Panc1 (cell line): ENCODE results near the gene VEZT. TPM values are rescaled to one million over a fixed set of nuclear protein-coding genes. Genes with fewer than 3 reads are reported as not detected.

Experiments
- ATAC-seq: fragments of 200-7000 bp; cut with Tn5 transposase; 2 replicates; pipeline ENCODE4 v1.9.1; 2020; ENCODE audit warnings: mild to moderate bottlenecking, moderate library complexity
- BruUV-seq: library from RNA; stranded (reverse); fragments of 400-500 nt; replicated peaks from 2 replicates; lab custom pipeline; 2021; lab: Mats Ljungman, UMichigan
- CTCF ChIA-PET: fragments of 300-600 bp; sonication (Branson Sonifier 250); formaldehyde crosslinking; loops from one replicate; lab custom pipeline; 2022; ENCODE audit warnings: antibody characterized with exemption; lab: Charles Lee
- POLR2A ChIA-PET: fragments of 300-600 bp; sonication (Branson Sonifier 250); formaldehyde crosslinking; loops from one replicate; lab custom pipeline; 2022; ENCODE audit warnings: antibody characterized with exemption; lab: Charles Lee
- DNase-seq: peaks from one replicate; pipeline ENCODE4 v3.0.0-alpha.2; 2010; ENCODE audit warnings: low read depth, low spot score
- H3K27ac ChIP-seq: 2 replicates; pipeline ENCODE4 v1.5.1; 2011; ENCODE audit warnings: mild to moderate bottlenecking, low read length, inconsistent platforms
- H3K27me3 ChIP-seq: fragments of 200-500 bp; sonication (Bioruptor generic); 2 replicates; pipeline ENCODE4 v1.6.0; 2014; ENCODE audit warnings: low read length, inconsistent platforms; ENCODE audit not compliant: control insufficient read depth, insufficient read depth
- H3K36me3 ChIP-seq: fragments of 200-500 bp; sonication (Bioruptor generic); 2 replicates; pipeline ENCODE4 v1.5.1; 2014; ENCODE audit warnings: inconsistent platforms, mild to moderate bottlenecking, low read length, moderate library complexity; ENCODE audit not compliant: control insufficient read depth, insufficient read depth
- H3K4me1 ChIP-seq: 2 replicates; pipeline ENCODE4 v1.5.1; 2011; ENCODE audit warnings: inconsistent platforms, mild to moderate bottlenecking, low read length, moderate library complexity; ENCODE audit not compliant: control insufficient read depth, insufficient read depth
- H3K4me3 ChIP-seq, 2 experiments: 2 replicates each; pipeline ENCODE4 v1.5.1; 2011 to 2012; ENCODE audit warnings: low read depth in 2 of 2, low read length in 2 of 2, mild to moderate bottlenecking in 2 of 2, inconsistent platforms in 1 of 2, moderate library complexity in 1 of 2
- H3K9me3 ChIP-seq: fragments of 200-500 bp; sonication (Bioruptor generic); 2 replicates; pipeline ENCODE4 v1.5.1; 2014; ENCODE audit warnings: low read depth, mild to moderate bottlenecking, inconsistent platforms, low read length, moderate library complexity; ENCODE audit not compliant: control insufficient read depth, insufficient read depth
- CTCF ChIP-seq: fragments of 450-650 bp; IDR thresholded peaks from 2 replicates; pipeline ENCODE4 v1.5.1; 2017; ENCODE audit warnings: mild to moderate bottlenecking
- POLR2AphosphoS5 ChIP-seq: IDR thresholded peaks from 2 replicates; pipeline ENCODE4 v1.6.1; 2012; ENCODE audit warnings: mild to moderate bottlenecking, low read depth, low read length, moderate library complexity
- SIN3A ChIP-seq: IDR thresholded peaks from 2 replicates; pipeline ENCODE4 v1.6.1; 2012; ENCODE audit warnings: low read depth, mild to moderate bottlenecking, low read length, moderate library complexity, borderline replicate concordance; ENCODE audit not compliant: insufficient read depth
- TCF7L2 ChIP-seq: IDR thresholded peaks from 2 replicates; pipeline ENCODE4 v1.6.1; 2011; ENCODE audit warnings: mild to moderate bottlenecking, low read depth, low read length, inconsistent platforms
- in situ Hi-C: cut with HindIII; loops from 2 replicates; pipeline ENCODE4 v1.10.0; 2016; ENCODE audit warnings: low sequenced_read_pairs, low pct_unique_long_range_greater_than_20kb
- intact Hi-C: fragments of 100-400 bp; cut with micrococcal nuclease; formaldehyde crosslinking; loops from one replicate; pipeline ENCODE4 v1.10.0; 2022; ENCODE audit not compliant: unreplicated experiment
- total RNA-seq: library from RNA; stranded (reverse); gene quantifications from one replicate; pipeline ENCODE4 v1.2.1, GENCODE V29; 2021; ENCODE audit not compliant: unreplicated experiment
- TF ChIP-seq, protein P1 (sequence below), 2 experiments: IDR thresholded peaks; 2 replicates each; pipeline ENCODE4 v1.6.1; 2011 to 2012; ENCODE audit warnings: low read depth in 2 of 2, control low read depth in 1 of 2, low read length in 1 of 2, mild to moderate bottlenecking in 1 of 2, moderate library complexity in 1 of 2; ENCODE audit not compliant: insufficient read depth in 1 of 2

Gene VEZT
- total RNA-seq, 1 experiment from 2014 or later: 70.6 TPM

DNA sequence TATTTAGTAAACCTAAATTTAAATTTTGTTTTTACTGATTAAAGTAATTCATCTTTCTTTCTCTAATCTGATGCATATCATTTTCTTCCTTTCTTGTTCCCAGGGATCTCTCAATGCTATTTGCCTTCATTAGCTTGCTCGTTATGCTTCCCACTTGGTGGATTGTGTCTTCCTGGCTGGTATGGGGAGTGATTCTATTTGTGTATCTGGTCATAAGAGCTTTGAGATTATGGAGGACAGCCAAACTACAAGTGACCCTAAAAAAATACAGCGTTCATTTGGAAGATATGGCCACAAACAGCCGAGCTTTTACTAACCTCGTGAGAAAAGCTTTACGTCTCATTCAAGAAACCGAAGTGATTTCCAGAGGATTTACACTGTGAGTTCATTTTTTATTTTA is 48.6 kb downstream of the VEZT start:
- Histone ChIP-seq H3K4me3 (no peak overlapping the region), H3K27ac (no peak overlapping the region), H3K4me1 (no peaks in the 10 kb centered on the region), H3K9me3 (no peaks in the 10 kb centered on the region), H3K27me3 (no peaks in the 10 kb centered on the region), H3K36me3 (peaks cover 26% of the 10 kb centered on the region)
- ChIA-PET CTCF (no interaction called here), POLR2A (interaction anchor here (0.6 kb wide), 1 partner anchor 574 kb away, joined by 3 read pairs; no protein-coding TSS in a partner anchor)
- no TSS peak for BruUV-seq
- TF ChIP-seq POLR2AphosphoS5 (no peak), CTCF (no peak), SIN3A (no peak), TCF7L2 (no peak)
- TF ChIP-seq, protein P1, sequence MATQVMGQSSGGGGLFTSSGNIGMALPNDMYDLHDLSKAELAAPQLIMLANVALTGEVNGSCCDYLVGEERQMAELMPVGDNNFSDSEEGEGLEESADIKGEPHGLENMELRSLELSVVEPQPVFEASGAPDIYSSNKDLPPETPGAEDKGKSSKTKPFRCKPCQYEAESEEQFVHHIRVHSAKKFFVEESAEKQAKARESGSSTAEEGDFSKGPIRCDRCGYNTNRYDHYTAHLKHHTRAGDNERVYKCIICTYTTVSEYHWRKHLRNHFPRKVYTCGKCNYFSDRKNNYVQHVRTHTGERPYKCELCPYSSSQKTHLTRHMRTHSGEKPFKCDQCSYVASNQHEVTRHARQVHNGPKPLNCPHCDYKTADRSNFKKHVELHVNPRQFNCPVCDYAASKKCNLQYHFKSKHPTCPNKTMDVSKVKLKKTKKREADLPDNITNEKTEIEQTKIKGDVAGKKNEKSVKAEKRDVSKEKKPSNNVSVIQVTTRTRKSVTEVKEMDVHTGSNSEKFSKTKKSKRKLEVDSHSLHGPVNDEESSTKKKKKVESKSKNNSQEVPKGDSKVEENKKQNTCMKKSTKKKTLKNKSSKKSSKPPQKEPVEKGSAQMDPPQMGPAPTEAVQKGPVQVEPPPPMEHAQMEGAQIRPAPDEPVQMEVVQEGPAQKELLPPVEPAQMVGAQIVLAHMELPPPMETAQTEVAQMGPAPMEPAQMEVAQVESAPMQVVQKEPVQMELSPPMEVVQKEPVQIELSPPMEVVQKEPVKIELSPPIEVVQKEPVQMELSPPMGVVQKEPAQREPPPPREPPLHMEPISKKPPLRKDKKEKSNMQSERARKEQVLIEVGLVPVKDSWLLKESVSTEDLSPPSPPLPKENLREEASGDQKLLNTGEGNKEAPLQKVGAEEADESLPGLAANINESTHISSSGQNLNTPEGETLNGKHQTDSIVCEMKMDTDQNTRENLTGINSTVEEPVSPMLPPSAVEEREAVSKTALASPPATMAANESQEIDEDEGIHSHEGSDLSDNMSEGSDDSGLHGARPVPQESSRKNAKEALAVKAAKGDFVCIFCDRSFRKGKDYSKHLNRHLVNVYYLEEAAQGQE (IDR thresholded peaks at IDR 0.05; ENCODE audit: insufficient read depth in 1 of 2, low read depth in 2 of 2, low read length in 1 of 2): no peak
- intact Hi-C loops: no loop called here
- ATAC-seq: no peak
- in situ Hi-C loops: no loop called here
- DNase-seq: no peak

DNA sequence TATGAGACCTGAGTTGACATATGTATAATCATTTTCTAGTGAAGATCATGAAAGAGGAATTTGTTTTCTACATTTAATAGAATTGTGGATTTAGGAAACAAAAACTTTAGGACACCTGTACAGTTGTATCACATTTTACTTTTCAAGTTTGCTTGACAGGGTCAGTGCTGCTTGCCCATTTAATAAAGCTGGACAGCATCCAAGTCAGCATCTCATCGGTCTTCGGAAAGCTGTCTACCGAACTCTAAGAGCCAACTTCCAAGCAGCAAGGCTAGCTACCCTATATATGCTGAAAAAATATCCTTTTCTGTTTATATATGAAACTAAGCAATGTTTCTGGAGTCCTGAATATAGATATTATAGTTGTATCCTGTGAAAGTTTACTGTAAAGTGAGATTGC is 52.3 kb downstream of the VEZT start:
- intact Hi-C loops: no loop called here
- H3K4me3 ChIP-seq: no peak overlapping the region
- H3K4me1 ChIP-seq: no peaks in the 10 kb centered on the region
- ATAC-seq (no peak), DNase-seq (no peak)
- H3K27me3 ChIP-seq: no peaks in the 10 kb centered on the region
- in situ Hi-C loops: no loop called here
- no peak overlapping the region for H3K27ac ChIP-seq
- TF ChIP-seq CTCF: no peak
- no peak for TF ChIP-seq SIN3A
- TF ChIP-seq POLR2AphosphoS5: no peak
- no peak for TF ChIP-seq TCF7L2
- TF ChIP-seq, protein P1 (IDR thresholded peaks at IDR 0.05; ENCODE audit: insufficient read depth in 1 of 2, low read depth in 2 of 2, low read length in 1 of 2): no peak
- no TSS peak for BruUV-seq
- no peaks in the 10 kb centered on the region for H3K9me3 ChIP-seq
- H3K36me3 ChIP-seq: peaks cover 17% of the 10 kb centered on the region
- ChIA-PET POLR2A (no interaction called here), CTCF (no interaction called here)
